AG09309 (cell line): Measurements from ENCODE around the gene DUSP28.

Experiments used
- DNase-seq: peaks from one replicate; pipeline ENCODE4 v3.0.0-alpha.2; 2010; ENCODE audit warnings: low read depth
- H3K4me3 ChIP-seq: 2 replicates; pipeline ENCODE4 v1.5.1; 2011; ENCODE audit warnings: mild to moderate bottlenecking, low read depth, low read length, moderate library complexity; ENCODE audit not compliant: control insufficient read depth
- TF ChIP-seq, protein P1 (sequence below): IDR thresholded peaks from 2 replicates; pipeline ENCODE4 v1.5.1; 2011; ENCODE audit warnings: mild to moderate bottlenecking, low read depth, low read length, inconsistent platforms; ENCODE audit not compliant: insufficient read depth, control insufficient read depth; ENCODE audit errors: missing control alignments

Gene DUSP28

DNA sequence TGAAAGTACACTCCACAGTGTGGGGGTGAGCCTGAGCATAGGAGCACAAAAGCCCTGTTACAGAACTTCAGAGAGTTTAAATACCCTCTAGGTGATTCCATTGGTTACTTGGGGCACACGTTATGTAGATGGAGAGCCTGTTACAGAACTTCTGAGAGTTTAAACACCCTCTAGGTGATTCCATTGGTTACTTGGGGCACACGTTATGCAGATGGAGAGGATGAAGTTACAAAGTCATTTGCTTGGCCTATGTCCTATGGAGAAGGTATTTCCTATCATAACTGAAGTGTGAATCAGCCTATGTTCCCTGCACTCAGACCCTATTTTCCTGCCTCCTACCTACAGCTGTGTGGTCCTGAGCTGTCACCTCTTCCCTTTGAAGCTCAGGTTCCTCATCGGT lies 22.6 kb downstream of the DUSP28 start:
- TF ChIP-seq, protein P1, sequence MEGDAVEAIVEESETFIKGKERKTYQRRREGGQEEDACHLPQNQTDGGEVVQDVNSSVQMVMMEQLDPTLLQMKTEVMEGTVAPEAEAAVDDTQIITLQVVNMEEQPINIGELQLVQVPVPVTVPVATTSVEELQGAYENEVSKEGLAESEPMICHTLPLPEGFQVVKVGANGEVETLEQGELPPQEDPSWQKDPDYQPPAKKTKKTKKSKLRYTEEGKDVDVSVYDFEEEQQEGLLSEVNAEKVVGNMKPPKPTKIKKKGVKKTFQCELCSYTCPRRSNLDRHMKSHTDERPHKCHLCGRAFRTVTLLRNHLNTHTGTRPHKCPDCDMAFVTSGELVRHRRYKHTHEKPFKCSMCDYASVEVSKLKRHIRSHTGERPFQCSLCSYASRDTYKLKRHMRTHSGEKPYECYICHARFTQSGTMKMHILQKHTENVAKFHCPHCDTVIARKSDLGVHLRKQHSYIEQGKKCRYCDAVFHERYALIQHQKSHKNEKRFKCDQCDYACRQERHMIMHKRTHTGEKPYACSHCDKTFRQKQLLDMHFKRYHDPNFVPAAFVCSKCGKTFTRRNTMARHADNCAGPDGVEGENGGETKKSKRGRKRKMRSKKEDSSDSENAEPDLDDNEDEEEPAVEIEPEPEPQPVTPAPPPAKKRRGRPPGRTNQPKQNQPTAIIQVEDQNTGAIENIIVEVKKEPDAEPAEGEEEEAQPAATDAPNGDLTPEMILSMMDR = no peak
- DNase-seq = no peak
- no peak overlapping the region for H3K4me3 ChIP-seq

DNA sequence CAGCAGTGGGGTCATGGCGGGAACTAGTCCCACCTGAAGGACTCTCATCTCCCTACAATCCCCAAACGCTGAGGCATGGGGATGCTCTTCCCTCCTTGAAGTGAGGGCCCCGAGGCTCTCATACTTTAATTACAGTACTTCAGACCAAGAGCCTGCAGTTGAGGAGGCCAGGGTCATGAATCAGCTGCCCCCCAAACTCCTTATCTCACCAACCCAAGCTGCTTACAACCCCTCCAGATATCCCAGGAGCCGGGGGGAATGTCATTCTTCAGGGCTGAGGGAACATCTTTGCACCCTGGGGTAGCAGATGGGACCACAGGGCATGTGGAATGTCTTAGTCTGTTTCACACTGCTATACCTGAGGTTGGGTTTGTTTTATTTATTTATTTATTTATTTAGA lies 23.6 kb downstream of the DUSP28 start:
- TF ChIP-seq, protein P1 = no peak
- no peak overlapping the region for H3K4me3 ChIP-seq
- DNase-seq = no peak

DNA sequence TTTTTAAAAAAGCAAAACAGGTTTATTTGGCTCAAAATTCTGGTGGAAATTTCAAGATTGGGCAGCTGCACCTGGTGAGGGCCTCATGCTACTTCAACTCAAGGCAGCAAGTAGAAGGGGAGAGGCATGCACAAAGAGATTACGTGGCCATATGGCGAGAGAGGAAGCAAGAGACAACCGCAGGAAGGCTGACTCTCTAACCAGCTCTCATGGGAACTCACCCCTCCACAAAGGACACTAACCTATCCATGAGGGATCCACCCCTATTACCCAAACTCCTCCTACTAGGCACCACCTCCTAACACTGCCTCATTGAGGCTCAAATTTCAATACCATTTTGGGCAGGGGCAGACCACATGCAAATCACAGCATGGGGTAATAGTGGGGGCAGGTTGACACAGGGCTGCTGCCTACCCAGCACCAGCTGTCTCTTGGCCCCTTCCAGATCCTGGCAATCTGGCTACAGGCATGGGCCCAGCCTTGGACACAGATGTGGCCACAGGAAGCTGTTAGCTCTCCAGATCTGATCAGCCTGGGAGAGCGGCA lies 24.4 kb downstream of the DUSP28 start:
- TF ChIP-seq, protein P1 = no peak
- no peak for DNase-seq
- H3K4me3 ChIP-seq = no peak overlapping the region

DNA sequence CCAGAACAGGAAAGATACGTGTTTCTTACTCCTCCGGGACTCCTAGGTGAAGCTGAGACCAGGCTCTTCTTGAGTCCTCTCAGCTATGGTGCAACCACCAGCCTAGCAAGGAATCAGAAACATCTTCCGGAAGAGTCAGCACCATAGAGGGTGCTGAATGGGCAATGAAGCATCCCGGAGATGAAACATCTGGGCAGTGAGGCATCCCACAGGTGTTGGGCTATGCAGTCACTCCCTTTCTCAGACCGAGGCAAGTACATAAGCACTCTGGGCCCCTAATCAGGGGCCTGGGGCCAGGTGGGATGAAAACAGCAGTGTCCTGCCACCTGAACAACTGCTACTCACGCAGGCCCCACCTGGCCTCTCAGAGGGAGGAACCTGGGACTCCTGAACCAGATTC lies 24.9 kb downstream of the DUSP28 start:
- TF ChIP-seq, protein P1 = no peak
- DNase-seq = no peak
- H3K4me3 ChIP-seq = peak overlapping the region; percentile 97

DNA sequence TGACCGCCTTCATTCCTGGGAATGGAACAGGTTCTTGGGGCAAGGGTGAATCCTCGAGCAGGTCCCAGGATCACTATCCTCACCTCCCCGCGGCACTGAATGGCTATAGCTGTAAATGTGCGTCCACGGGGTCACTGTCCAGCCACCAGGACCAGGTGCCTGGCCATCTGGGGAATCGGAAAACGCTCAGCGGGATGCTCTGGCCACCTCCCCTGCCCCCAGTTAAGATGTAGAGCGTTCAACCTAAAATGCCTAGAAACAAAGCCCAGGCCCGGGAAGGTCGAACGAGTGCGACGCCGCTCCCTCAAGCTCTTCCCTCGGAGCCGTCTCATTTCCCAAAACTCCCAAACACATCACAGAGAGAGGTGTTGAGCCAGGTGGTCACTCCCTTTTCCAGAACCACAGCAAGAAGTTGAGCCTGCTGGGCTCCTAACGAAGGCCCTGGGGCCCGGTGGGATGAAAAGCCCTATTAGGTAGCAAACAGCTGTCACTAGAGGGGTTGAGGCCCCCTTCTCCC lies 25.6 kb downstream of the DUSP28 start:
- no peak for DNase-seq
- TF ChIP-seq, protein P1 = no peak
- H3K4me3 ChIP-seq = peak overlapping the region; percentile 97

DNA sequence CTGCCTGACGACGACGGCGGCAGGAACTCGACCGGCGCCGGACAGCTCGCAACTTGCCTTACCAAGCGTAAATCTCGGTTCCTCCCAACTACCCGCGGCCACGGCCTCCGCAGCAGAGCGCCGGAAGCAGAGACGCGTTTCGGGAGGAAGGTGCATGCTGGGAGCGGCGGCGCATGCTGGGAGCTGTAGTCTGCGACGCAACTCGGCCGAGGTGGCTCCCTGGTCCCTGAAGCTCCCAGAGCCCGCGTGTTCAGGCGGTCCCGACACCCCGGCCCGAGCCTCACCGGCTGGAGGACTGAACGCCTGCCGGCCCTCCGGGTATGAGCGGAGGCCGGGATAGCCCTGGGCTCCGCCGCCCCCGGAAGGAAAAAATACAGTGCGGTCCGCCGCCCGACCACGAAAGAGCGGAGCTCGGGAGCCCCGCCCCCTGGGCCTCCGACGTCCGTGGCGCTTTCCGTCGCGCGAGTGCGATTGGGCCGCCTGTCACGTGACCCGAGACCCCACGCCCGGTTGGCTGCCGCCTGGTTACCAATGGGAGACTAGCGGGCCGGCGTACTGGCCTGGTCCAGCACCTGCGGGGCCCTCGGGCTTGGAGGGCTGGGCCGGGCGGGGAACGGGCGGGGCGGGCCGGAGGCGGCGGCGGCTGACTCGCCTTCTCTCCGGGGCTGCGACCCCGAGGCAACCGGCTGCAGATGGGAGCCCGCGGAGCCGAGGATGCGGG lies 26.2 kb downstream of the DUSP28 start, which contains the start of gene CAPN10:
Gene CAPN10 (plus strand): TSS at position 537 of the 721 bp plus-strand sequence. CDS start 178 bp downstream, at position 715.
- TF ChIP-seq, protein P1 = no peak
- H3K4me3 ChIP-seq = peak within 1 kb of the TSS; percentile 97
- DNase-seq = peak; percentile 52
